ENCODE measurements around the gene AKAP1. TPM values are rescaled to one million over a fixed set of nuclear protein-coding genes. Genes with fewer than 3 reads are reported as not detected.

AKAP1 gene
- total RNA-seq, 1 experiment from 2014 or later: 22.2 TPM

DNA sequence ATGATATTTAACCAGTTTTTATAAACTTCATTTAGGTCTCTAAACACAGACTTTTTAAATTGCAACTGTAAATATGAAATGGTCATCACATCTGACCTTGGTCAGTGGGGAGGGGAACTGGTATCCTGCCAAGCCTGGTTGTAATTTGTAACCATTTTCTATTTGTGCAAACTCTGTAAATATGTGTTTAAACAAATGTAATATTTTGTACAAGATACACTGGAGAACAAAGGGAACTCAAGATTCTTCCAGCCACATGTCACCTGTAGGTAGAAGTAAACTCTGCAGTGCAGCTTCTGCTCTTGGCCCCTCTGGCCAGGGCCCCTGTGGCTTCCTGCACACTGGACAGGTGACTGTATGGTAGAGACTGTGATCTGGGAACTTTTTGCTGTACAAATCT is 35.8 kb downstream of the AKAP1 start:
- Histone ChIP-seq H3K4me1 (peaks cover 4% of the 10 kb centered on the region), H3K4me3 (no peak overlapping the region), H3K36me3 (peaks cover 7% of the 10 kb centered on the region; the same call in 1 of the 2 replicates), H3K27me3 (no peaks in the 10 kb centered on the region), H3K9me3 (replicated peaks) (no peaks in the 10 kb centered on the region), H3K27ac (no peak overlapping the region)
- DNase-seq: no peak

DNA sequence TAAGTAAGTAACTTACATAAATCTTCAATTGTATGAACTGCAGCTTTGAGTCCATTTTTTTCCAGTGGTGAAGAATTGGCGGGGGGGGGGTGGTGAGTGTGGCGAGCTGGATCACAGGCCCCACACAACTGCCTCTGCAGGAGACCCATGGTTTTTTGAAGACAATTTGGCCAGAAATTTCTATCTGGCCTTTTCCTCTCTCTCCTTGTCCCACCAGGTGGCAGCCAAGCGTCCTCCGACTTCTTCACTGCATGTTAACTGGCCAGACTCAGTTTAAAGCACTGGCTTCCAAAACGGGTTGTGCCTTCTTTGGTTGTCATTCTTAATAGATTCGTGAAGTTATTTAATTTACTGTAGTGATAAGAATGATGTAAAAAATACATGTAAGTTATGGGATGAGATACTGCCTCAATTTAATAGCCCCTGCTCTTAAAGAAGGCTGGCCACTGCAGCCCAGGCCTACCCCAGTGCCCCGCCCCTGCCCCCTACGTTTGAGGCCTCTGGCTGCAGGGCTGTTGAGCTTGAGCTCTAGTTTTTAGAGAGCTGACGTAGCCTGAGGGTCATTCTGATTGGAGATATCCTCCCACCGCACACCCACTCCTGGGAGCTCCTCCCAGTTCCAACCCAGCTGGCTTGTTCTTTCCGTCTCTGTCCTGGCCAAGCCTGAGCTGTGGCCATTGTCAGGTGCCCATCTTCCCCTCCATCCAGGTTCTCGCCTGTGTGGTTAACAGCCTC is 36.4 kb downstream of the AKAP1 start:
- H3K9me3 ChIP-seq (replicated peaks): no peaks in the 10 kb centered on the region
- H3K27ac ChIP-seq: no peak overlapping the region
- peaks cover 11% of the 10 kb centered on the region for H3K4me1 ChIP-seq
- H3K36me3 ChIP-seq: peaks cover 5% of the 10 kb centered on the region; the same call in 1 of the 2 replicates
- no peak overlapping the region for H3K4me3 ChIP-seq
- no peaks in the 10 kb centered on the region for H3K27me3 ChIP-seq
- DNase-seq: peak; percentile 49 to 70

DNA sequence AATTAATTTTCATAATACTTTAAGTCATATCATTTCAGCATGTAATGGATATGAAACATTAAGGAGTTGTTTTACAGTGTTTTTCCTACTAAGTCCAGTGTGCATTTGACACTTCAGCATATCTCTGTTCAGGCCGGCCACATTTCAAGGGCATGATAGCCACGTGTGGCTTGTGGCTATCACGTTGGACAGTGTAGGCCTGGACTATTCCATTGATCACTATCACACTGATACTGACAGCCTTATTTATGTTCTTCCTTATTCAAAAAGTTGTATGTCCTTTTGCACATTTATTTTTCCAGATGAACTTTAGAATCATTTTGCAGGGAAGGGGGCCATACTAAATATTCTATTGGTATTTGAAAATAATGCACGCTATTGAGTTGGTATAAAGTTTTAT is 39.0 kb downstream of the AKAP1 start:
- Histone ChIP-seq H3K27ac (no peak overlapping the region), H3K9me3 (replicated peaks) (no peaks in the 10 kb centered on the region), H3K36me3 (no peaks in the 10 kb centered on the region; the same call in 1 of the 2 replicates), H3K4me1 (peaks cover 12% of the 10 kb centered on the region), H3K4me3 (no peak overlapping the region), H3K27me3 (no peaks in the 10 kb centered on the region)
- DNase-seq: no peak

DNA sequence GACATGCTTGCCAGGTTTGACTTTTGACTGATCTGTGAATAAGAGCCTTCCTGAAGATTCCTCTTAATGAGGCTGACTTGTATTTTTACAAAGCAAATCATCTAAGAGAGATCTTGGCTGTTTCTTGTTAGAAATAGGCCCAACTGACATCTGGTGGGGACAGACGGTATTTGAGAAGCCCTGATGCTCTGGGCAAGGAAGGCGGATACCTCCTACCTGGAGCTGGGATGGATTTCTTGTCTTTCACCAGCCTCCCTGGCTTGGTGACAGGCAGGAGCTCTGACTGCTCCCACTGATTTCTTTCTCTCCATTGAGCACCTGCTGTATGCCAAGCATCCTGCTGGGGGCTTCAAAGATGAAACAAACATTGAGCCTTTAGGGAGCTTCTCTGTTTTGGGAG is 40.4 kb downstream of the AKAP1 start:
- H3K9me3 ChIP-seq (replicated peaks): no peaks in the 10 kb centered on the region
- H3K4me3 ChIP-seq: no peak overlapping the region
- no peaks in the 10 kb centered on the region for H3K36me3 ChIP-seq
- no peaks in the 10 kb centered on the region for H3K27me3 ChIP-seq
- DNase-seq: no peak
- peaks cover 12% of the 10 kb centered on the region for H3K4me1 ChIP-seq
- no peak overlapping the region for H3K27ac ChIP-seq

DNA sequence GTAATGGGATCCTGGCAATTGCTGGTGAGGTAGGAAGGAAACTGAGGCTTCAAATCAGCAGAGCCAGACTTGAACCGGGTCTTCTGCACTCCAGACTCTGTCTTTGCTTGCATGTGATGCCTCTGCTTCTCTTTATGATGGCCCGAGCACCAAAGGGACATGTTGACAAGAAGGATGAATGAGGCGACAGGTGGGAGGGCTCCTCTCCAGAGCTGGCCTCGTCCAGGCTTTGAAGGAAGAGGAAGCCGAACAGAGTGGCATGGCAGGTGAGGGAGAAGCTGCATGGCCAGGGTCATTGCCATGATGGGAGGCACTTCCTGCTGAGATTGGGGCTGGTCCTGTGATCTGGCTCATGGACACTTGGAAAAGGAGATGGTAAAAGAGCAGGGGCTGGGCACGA is 40.8 kb downstream of the AKAP1 start:
- Histone ChIP-seq H3K27ac (peak overlapping the region; percentile 5; the same call in 1 of the 2 replicates), H3K36me3 (no peaks in the 10 kb centered on the region), H3K4me1 (peaks cover 12% of the 10 kb centered on the region), H3K9me3 (replicated peaks) (no peaks in the 10 kb centered on the region), H3K27me3 (no peaks in the 10 kb centered on the region), H3K4me3 (no peak overlapping the region)
- peak; percentile 79 to 89 for DNase-seq

DNA sequence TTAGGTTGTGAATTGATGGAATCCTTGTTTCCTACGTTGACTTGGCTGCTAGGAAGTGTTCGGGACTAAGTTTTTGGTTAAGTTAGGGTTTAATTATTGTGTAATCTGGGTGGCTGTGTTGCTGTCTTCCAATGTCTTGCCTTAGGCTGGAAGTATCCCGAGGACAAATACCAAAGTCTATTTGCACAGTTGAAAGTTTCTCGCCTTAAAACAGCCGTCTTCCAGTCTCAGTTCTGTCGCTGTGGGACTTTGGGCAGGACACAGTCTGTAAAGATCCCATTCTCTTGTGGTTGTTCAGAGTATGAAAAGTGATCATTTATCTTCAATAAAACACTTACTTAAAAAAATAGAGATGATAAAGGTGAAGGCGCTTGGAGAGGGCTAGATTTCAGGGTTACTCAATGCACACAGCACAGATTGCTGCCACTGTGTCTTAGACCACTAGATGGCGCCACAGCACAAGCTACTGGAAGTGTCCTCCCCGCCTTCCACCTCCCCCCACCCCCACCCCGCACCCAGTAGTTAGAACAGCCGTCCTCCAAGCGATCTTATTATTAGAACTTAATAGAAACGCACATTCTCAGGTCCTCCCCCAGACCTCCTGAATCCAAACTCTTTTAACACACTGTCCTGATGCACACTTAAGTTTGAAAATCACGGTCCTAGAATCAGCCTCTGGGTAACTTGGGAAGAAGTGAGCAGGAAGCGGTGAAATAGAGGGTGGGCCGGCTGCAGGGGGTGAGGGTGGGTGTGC is 45.8 kb downstream of the AKAP1 start:
- no peak overlapping the region for H3K27ac ChIP-seq
- no peak overlapping the region for H3K4me3 ChIP-seq
- no peaks in the 10 kb centered on the region for H3K27me3 ChIP-seq
- no peaks in the 10 kb centered on the region for H3K9me3 ChIP-seq (replicated peaks)
- H3K36me3 ChIP-seq: no peaks in the 10 kb centered on the region
- peak; percentile 77 to 92 for DNase-seq
- peaks cover 16% of the 10 kb centered on the region for H3K4me1 ChIP-seq

DNA sequence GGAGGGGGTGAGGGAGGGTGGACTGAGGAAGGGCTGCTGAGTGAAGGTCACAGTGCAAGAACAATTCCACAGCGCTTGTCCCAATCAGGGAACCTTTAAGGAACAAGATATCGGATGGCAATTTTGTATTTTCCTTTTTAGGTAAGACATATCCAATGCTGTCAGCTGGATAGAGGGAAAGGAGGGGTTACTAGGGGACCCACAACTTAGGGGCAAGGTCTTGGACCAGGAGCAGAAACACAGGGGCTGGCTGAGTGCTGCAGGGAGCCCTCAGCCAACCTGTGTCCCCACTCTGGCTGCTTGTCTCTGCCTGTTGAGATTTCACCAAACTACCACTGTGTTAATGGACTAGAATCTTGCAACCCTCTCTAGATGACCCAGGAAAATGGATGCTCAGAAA is 47.6 kb downstream of the AKAP1 start:
- H3K4me1 ChIP-seq: peaks cover 9% of the 10 kb centered on the region; the same call in 1 of the 2 replicates
- DNase-seq: peak in 1 of 2 experiments; percentile 40
- no peaks in the 10 kb centered on the region for H3K36me3 ChIP-seq
- H3K9me3 ChIP-seq (replicated peaks): no peaks in the 10 kb centered on the region
- H3K4me3 ChIP-seq: no peak overlapping the region
- H3K27ac ChIP-seq: no peak overlapping the region
- no peaks in the 10 kb centered on the region for H3K27me3 ChIP-seq

DNA sequence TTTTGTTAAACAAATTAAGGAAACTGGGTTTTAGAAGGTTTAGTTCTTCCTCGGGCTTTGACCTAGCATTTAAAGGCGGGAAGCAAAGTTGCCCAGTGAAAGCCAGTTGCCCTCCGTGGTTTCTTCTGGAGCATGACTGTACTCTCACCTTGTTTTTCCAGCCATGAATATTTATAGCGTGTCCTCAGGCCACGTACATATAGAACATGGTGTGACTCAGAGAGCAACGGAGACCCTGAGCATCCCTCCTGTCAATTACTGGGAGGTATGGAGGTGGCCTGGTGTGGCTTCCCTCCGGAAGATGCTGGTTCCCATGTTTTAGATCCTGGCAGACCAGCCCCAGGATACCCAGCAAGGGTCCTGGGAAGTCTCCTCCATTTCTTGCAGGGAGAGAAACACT is 48.4 kb downstream of the AKAP1 start:
- Histone ChIP-seq H3K9me3 (replicated peaks) (no peaks in the 10 kb centered on the region), H3K36me3 (no peaks in the 10 kb centered on the region), H3K27ac (no peak overlapping the region), H3K27me3 (no peaks in the 10 kb centered on the region), H3K4me3 (no peak overlapping the region), H3K4me1 (peaks cover 9% of the 10 kb centered on the region; the same call in 1 of the 2 replicates)
- peak in 1 of 2 experiments; percentile 31 for DNase-seq

DNA sequence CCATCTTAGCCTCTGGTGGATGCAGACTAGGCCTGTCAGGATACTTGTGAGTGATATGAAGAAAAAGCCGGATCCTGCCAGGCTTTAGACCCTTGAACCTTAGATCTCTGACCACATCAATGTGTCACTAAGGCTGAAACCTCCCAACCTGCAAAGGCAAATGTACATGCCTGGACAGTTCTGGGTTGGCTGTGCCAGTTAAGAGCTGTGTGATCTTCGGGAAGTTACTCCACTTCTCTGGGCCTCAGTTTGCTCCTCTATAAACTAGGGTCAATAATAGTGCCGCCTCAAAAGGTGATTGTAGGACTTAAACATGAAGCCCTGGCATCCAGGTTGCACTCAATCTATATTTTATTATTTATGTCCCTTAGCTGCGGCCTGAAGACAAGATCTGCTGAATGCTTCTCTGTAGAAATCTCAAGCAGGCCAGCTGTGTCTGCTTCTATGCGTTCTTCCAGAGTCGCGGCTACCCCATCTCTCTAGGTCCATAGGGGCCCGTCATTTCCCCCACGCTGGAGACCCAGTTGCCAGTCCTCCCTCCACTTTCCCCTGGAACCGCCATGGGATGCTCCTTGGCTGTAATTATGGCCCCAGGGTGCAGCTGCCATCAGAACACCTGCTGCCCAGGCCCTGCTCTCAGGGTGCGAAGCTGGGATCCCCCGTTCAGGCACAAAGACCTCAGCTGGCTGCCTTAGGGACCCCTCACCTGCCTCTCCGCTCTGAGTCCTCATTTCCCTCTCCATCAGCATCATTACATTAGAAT is 50.2 kb downstream of the AKAP1 start:
- Histone ChIP-seq H3K36me3 (no peaks in the 10 kb centered on the region), H3K9me3 (replicated peaks) (no peaks in the 10 kb centered on the region), H3K4me1 (peaks cover 9% of the 10 kb centered on the region; the same call in 1 of the 2 replicates), H3K27ac (no peak overlapping the region), H3K27me3 (no peaks in the 10 kb centered on the region), H3K4me3 (no peak overlapping the region)
- DNase-seq: peak in 1 of 2 experiments; percentile 53

DNA sequence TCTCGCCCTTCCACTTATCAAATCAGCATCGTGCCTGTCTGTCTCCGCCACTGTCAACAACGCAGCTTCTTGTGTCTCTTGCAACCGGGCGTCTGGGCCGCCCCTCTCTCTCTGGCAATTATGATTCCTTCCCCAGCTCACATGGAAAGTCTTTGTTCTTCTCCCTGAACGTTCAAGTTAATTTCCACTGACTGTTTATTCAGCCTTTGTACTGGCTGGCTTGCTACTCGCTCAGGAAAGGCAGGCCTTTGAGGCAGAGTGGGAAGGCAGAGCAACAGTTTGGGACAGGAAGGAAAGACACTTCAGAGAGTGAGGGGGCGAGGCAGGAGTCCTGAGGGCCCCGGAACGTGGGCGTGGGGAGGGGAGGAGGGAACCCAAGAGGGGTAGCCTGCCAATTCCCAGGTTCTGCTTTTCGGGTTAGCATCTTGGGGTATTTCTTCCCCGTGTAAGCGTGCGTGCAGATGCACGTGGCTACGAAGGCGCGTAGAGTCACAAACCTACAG is 50.8 kb downstream of the AKAP1 start:
- no peaks in the 10 kb centered on the region for H3K36me3 ChIP-seq
- no peaks in the 10 kb centered on the region for H3K9me3 ChIP-seq (replicated peaks)
- H3K4me3 ChIP-seq: no peak overlapping the region
- H3K4me1 ChIP-seq: peaks cover 12% of the 10 kb centered on the region
- no peaks in the 10 kb centered on the region for H3K27me3 ChIP-seq
- H3K27ac ChIP-seq: no peak overlapping the region
- DNase-seq: peak in 1 of 2 experiments; percentile 28

DNA sequence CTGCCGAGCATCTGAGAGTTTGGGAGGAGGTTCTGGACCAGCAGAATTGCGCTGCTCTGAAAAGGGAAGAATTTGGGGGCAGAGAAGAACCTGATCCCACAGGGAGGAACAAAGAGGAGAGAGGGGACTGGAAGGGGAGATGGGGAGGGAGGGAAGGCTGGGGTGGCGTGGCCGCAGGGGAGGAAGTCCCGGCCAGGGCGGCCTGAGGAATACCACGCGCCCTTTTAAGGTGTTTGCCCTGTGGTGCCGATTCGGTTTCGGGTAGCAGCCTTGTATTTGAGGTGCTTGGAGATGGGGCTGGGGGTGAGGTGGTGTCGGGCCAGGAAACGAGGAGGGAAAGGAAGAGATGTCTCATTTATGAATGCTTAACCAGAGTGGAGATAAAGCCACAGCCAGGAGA is 51.3 kb downstream of the AKAP1 start:
- no peak for DNase-seq
- H3K4me1 ChIP-seq: peaks cover 14% of the 10 kb centered on the region
- H3K36me3 ChIP-seq: no peaks in the 10 kb centered on the region
- H3K9me3 ChIP-seq (replicated peaks): no peaks in the 10 kb centered on the region
- no peaks in the 10 kb centered on the region for H3K27me3 ChIP-seq
- no peak overlapping the region for H3K4me3 ChIP-seq
- H3K27ac ChIP-seq: no peak overlapping the region

DNA sequence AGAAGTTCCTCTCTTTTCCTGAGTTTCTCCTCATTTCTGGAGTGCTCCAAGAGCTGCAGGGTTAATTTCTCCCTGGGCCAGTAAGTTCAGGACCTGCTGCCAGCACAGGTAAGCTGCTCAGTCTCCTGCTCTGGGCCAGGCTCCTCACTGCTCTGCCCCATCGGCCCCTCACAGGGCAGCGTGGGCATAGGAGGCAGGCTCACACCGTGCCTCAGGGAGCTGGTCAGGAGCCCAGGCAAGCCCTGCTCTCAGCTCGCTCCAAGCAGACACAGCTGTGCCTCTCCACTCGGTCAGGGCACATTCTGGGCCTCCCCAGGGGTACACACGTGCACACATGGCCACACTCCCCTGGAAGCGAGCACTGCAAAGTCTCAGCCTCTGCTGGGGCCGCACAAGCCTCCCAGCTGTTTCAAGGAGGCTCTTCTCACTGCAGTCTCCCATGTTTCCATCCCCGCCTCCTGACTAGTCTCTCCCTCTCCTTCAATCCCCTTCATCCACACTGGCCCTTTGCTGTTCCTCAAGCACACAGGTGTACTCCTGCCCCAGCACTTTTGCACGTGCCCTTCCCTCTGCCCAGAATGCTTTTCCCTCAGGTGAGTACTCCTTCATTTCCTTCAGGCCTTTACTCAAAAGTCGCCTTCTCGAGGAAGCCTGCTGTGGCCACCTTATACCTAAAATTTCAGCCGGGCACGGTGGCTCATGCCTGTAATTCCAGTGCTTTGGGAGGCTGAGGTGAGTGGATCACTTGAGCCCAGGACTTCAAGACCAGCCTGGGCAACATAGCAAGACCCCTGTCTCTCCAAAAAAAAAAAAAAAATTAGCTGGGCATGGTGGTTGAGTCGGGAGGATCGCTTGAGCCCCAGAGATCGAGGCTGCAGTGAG is 53.2 kb downstream of the AKAP1 start:
- no peaks in the 10 kb centered on the region for H3K9me3 ChIP-seq (replicated peaks)
- peak; percentile 55 to 67 for DNase-seq
- no peaks in the 10 kb centered on the region for H3K27me3 ChIP-seq
- no peaks in the 10 kb centered on the region for H3K36me3 ChIP-seq
- no peak overlapping the region for H3K4me3 ChIP-seq
- peaks cover 18% of the 10 kb centered on the region for H3K4me1 ChIP-seq
- no peak overlapping the region for H3K27ac ChIP-seq

DNA sequence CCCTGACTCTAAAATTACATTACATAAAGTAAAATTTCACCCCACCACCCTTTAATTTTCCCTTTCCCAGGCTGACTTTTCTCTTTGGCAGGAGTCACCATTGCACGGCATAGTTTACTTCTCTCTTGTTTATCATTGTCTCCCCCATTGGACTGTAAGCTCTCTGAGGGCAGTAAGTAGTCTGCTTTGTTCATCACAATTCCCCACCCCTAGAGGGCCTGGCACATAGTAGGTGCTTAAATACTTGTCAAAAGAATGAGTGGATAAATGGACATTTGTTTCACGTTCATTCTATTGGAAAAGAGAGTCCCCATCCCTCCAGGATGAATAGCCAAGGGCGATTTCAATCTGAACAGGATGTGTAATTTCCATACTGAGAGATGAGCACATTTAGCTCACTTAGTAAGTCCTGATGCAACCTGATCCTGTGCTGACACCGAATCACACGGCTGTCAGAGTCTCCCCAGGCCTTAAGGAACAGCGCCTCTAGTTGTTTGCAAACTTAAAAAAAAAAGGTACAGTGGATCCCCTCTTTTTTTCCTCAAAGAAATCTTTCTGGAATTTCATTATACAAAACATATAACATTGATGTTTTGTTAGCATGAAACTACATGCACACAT is 54.0 kb downstream of the AKAP1 start:
- no peaks in the 10 kb centered on the region for H3K36me3 ChIP-seq
- H3K9me3 ChIP-seq (replicated peaks): no peaks in the 10 kb centered on the region
- H3K4me3 ChIP-seq: no peak overlapping the region
- H3K27ac ChIP-seq: no peak overlapping the region
- peaks cover 19% of the 10 kb centered on the region for H3K4me1 ChIP-seq
- H3K27me3 ChIP-seq: no peaks in the 10 kb centered on the region
- peak; percentile 37 to 71 for DNase-seq
